Endothelial cell of umbilical vein (primary cell): ENCODE measurements around the gene TAF1A. TPM values are rescaled to one million over a fixed set of nuclear protein-coding genes. Genes with fewer than 3 reads are reported as not detected.

Experiments used
- BruUV-seq: library from RNA; stranded (reverse); fragments of 400-500 nt; replicated peaks from 2 replicates; lab custom pipeline; 2021; lab: Mats Ljungman, UMichigan
- CTCF ChIA-PET: fragments of 300-600, 350-600 bp; sonication (Branson Sonifier 250); formaldehyde crosslinking; loops from one replicate; lab custom pipeline; 2021; ENCODE audit warnings: antibody characterized with exemption, inconsistent platforms; lab: Charles Lee
- POLR2A ChIA-PET: fragments of 300-600, 350-600 bp; sonication (Branson Sonifier 250); formaldehyde crosslinking; loops from one replicate; lab custom pipeline; 2021; ENCODE audit warnings: antibody characterized with exemption, inconsistent platforms; lab: Charles Lee
- DNase-seq: peaks from one replicate; pipeline ENCODE4 v3.0.0-alpha.2; 2011; ENCODE audit warnings: low read depth, low spot score
- FAIRE-seq: peaks from 2 replicates; lab custom pipeline; 2011; peaks lifted over from hg19 to GRCh38; lab: Jason Lieb, UNC
- H2AFZ ChIP-seq: 2 replicates; pipeline ENCODE4 v1.6.0; 2012; ENCODE audit warnings: low read depth, low read length, control low read depth, inconsistent platforms
- H3K27ac ChIP-seq: 2 replicates; pipeline ENCODE4 v1.5.1; 2011; ENCODE audit warnings: low read depth, mild to moderate bottlenecking, control low read depth, low read length, moderate library complexity; ENCODE audit not compliant: insufficient read depth
- H3K27me3 ChIP-seq, 2 experiments: 2 replicates each; pipeline versions ENCODE4 v1.6.0 to v1.6.1; 2011; ENCODE audit warnings: low read length in 2 of 2, mixed read lengths in 1 of 2; ENCODE audit not compliant: control insufficient read depth in 2 of 2, insufficient read depth in 2 of 2
- H3K36me3 ChIP-seq, 2 experiments: 2 replicates in 1 of 2; 3 replicates in 1 of 2; pipeline ENCODE4 v1.5.1; 2011; ENCODE audit warnings: low read length in 2 of 2, mild to moderate bottlenecking in 1 of 2, moderate library complexity in 1 of 2; ENCODE audit not compliant: control insufficient read depth in 2 of 2, insufficient read depth in 2 of 2; ENCODE audit errors: extremely low read depth in 1 of 2
- H3K4me1 ChIP-seq: 3 replicates; pipeline ENCODE4 v1.5.1; 2011; ENCODE audit warnings: mild to moderate bottlenecking, low read length; ENCODE audit not compliant: control insufficient read depth, insufficient read depth; ENCODE audit errors: extremely low read depth
- H3K4me2 ChIP-seq: 2 replicates; pipeline ENCODE4 v1.6.1; 2011; ENCODE audit warnings: low read length, control low read depth, mixed read lengths; ENCODE audit not compliant: insufficient read depth
- H3K4me3 ChIP-seq, 3 experiments: fragments of 200-600 bp in 1 of 3; sonication (generic), shearing (Covaris generic) in 1 of 3; replicated peaks in 1 of 3; 2 replicates each; pipeline ENCODE4 v1.5.1; 2011 to 2016; ENCODE audit warnings: control low read depth in 3 of 3, low read length in 3 of 3, mild to moderate bottlenecking in 2 of 3, inconsistent platforms in 1 of 3, low read depth in 1 of 3, moderate library complexity in 1 of 3; ENCODE audit not compliant: insufficient read depth in 1 of 3
- H3K79me2 ChIP-seq: 2 replicates; pipeline ENCODE4 v1.6.0; 2012; ENCODE audit warnings: low read length, inconsistent platforms; ENCODE audit not compliant: control insufficient read depth, insufficient read depth
- H3K9ac ChIP-seq: replicated peaks from 2 replicates; pipeline ENCODE3; 2011; ENCODE audit warnings: low read length, control low read depth; ENCODE audit not compliant: insufficient read depth; ENCODE audit errors: extremely low read depth
- H3K9me1 ChIP-seq: replicated peaks from 3 replicates; pipeline ENCODE4 v1.6.0; 2011; ENCODE audit warnings: mild to moderate bottlenecking, low read length; ENCODE audit not compliant: control insufficient read depth, insufficient read depth; ENCODE audit errors: extremely low read depth
- H3K9me3 ChIP-seq: replicated peaks from 2 replicates; pipeline ENCODE4 v1.5.1; 2012; ENCODE audit warnings: low read length, inconsistent platforms; ENCODE audit not compliant: control insufficient read depth, insufficient read depth
- H4K20me1 ChIP-seq: replicated peaks from 2 replicates; pipeline ENCODE3; 2011; ENCODE audit warnings: mild to moderate bottlenecking, low read length; ENCODE audit not compliant: control insufficient read depth, insufficient read depth; ENCODE audit errors: extremely low read depth
- EZH2 ChIP-seq: IDR thresholded peaks from 2 replicates; pipeline ENCODE4 v1.6.1; 2012; ENCODE audit warnings: borderline replicate concordance, low read depth, mild to moderate bottlenecking, moderate library complexity, low read length, inconsistent platforms; ENCODE audit not compliant: severe bottlenecking
- FOS ChIP-seq: IDR thresholded peaks from 2 replicates; pipeline ENCODE4 v1.6.1; 2011; ENCODE audit warnings: mild to moderate bottlenecking, low read length, moderate library complexity, borderline replicate concordance; ENCODE audit not compliant: insufficient read depth
- GATA2 ChIP-seq: IDR thresholded peaks from 2 replicates; pipeline ENCODE4 v1.7.0; 2011; ENCODE audit warnings: low read depth, mild to moderate bottlenecking, moderate library complexity, mixed read lengths, low read length; ENCODE audit not compliant: insufficient read length, insufficient read depth
- JUN ChIP-seq: IDR thresholded peaks from 2 replicates; pipeline ENCODE4 v1.6.1; 2011; ENCODE audit warnings: borderline replicate concordance, low read depth; ENCODE audit not compliant: insufficient read length, insufficient read depth
- MAX ChIP-seq: IDR thresholded peaks from 2 replicates; pipeline ENCODE4 v1.6.1; 2011; ENCODE audit not compliant: insufficient read depth, insufficient read length
- MYC ChIP-seq: IDR thresholded peaks from one replicate; pipeline ENCODE4 v1.6.1; 2011; ENCODE audit warnings: mild to moderate bottlenecking, low read depth, low read length
- POLR2A ChIP-seq: IDR thresholded peaks from 2 replicates; pipeline ENCODE4 v1.6.1; 2012; ENCODE audit warnings: low read depth, mild to moderate bottlenecking, control low read depth, low read length
- POLR2AphosphoS5 ChIP-seq: IDR thresholded peaks from 2 replicates; pipeline ENCODE4 v1.6.1; 2012; ENCODE audit warnings: low read depth, mild to moderate bottlenecking, control low read depth, low read length, moderate library complexity; ENCODE audit not compliant: insufficient read depth
- dilution Hi-C: fragments of 300-500 bp; cut with MboI; formaldehyde crosslinking; loops from one replicate; pipeline ENCODE4 v1.15.0; 2019; ENCODE audit warnings: low sequenced_read_pairs; ENCODE audit not compliant: extremely low pct_ligation_motif_present
- intact Hi-C: fragments of 100-400 bp; cut with micrococcal nuclease; formaldehyde crosslinking; loops from one replicate; pipeline ENCODE4 v1.10.0; 2022
- polyA plus RNA-seq, 4 experiments: library from polyadenylated mRNA; depleted of rRNA in 3 of 4; stranded (reverse) in 3 of 4; unstranded in 1 of 4; fragments of >200 nt; gene quantifications; 2 replicates each; pipeline versions ENCODE4 v1.2.1 to v1.2.3, GENCODE V29; 2011 to 2012; ENCODE audit warnings: missing spikeins in 1 of 4
- total RNA-seq: library from RNA; stranded (reverse); gene quantifications from 2 replicates; pipeline ENCODE4 v1.2.3, GENCODE V29; 2021
- TF ChIP-seq, protein P1 (sequence below), 2 donors: IDR thresholded peaks; 1 replicate in 1 of 2; 2 replicates in 1 of 2; pipeline ENCODE4 v1.5.1; 2011; ENCODE audit warnings: low read length in 2 of 2, mild to moderate bottlenecking in 2 of 2, moderate library complexity in 2 of 2, control low read depth in 1 of 2, inconsistent platforms in 1 of 2, low read depth in 1 of 2; ENCODE audit not compliant: insufficient read depth in 1 of 2; ENCODE audit errors: extremely low read depth in 1 of 2

TAF1A gene
- total and polyA plus RNA-seq, 2 donors (not counting 3 experiments of a cell fraction or from before 2014, with no cell fraction given), result 1.3 to 5.3 TPM

DNA sequence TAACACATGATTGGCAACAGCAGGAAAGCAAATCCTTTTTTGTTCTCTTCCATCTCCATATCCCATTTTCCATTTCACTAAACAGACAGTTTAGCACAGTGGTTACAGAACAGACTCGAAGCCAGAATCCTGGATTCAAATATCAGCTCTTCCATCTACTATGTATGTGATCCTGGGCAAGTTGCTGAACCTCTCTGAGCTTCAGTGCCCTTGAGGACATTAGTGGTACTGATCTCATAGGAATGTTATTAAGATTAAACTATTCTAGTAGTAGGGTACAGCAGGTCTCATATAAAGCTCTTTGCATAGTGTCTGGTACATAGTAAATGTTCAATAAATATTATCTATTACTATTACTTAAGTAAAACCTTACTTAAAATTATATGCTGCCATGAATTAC, 28.1 kb downstream of the TAF1A start:
- no peak for DNase-seq
- H3K9me3 ChIP-seq, result no peaks in the 10 kb centered on the region
- no peak for TF ChIP-seq POLR2AphosphoS5
- no peak for TF ChIP-seq MAX
- no peak for TF ChIP-seq MYC
- TF ChIP-seq JUN, result no peak
- TF ChIP-seq POLR2A, result no peak
- no peak for TF ChIP-seq EZH2
- TF ChIP-seq, protein P1, sequence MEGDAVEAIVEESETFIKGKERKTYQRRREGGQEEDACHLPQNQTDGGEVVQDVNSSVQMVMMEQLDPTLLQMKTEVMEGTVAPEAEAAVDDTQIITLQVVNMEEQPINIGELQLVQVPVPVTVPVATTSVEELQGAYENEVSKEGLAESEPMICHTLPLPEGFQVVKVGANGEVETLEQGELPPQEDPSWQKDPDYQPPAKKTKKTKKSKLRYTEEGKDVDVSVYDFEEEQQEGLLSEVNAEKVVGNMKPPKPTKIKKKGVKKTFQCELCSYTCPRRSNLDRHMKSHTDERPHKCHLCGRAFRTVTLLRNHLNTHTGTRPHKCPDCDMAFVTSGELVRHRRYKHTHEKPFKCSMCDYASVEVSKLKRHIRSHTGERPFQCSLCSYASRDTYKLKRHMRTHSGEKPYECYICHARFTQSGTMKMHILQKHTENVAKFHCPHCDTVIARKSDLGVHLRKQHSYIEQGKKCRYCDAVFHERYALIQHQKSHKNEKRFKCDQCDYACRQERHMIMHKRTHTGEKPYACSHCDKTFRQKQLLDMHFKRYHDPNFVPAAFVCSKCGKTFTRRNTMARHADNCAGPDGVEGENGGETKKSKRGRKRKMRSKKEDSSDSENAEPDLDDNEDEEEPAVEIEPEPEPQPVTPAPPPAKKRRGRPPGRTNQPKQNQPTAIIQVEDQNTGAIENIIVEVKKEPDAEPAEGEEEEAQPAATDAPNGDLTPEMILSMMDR (IDR thresholded peaks at IDR 0.05; ENCODE audit: extremely low read depth in 1 of 2, insufficient read depth in 1 of 2, low read depth in 1 of 2, low read length in 2 of 2), result no peak
- no peak for TF ChIP-seq FOS
- no peak for TF ChIP-seq GATA2
- dilution Hi-C loops (no loop called here), intact Hi-C loops (no loop called here)
- H3K27ac ChIP-seq, result no peak overlapping the region
- no peak overlapping the region for H3K4me2 ChIP-seq
- H4K20me1 ChIP-seq, result no peaks in the 10 kb centered on the region
- H2AFZ ChIP-seq, result no peak overlapping the region
- no peak for FAIRE-seq
- POLR2A ChIA-PET, result no interaction called here
- no peak overlapping the region for H3K4me3 ChIP-seq
- no peak overlapping the region for H3K9ac ChIP-seq
- no peaks in the 10 kb centered on the region for H3K27me3 ChIP-seq
- H3K4me1 ChIP-seq, result no peaks in the 10 kb centered on the region
- H3K79me2 ChIP-seq, result no peaks in the 10 kb centered on the region
- no TSS peak for BruUV-seq
- H3K36me3 ChIP-seq, result no peaks in the 10 kb centered on the region
- no peaks in the 10 kb centered on the region for H3K9me1 ChIP-seq
- CTCF ChIA-PET, result interaction anchor here (1.0 to 1.4 kb wide), 2 partner anchors 14 to 73 kb away, joined by 3 to 4 read pairs; no protein-coding TSS in a partner anchor
